ENCODE results near the gene ADCY5. TPM values are rescaled to one million over a fixed set of nuclear protein-coding genes. Genes with fewer than 3 reads are reported as not detected.

ADCY5 gene
- polyA plus RNA-seq, 3 donors, result not detected

GRCh38 chr3:123328851-123329635 lies 119.8 kb downstream of the ADCY5 start:
- no peak overlapping the region for H3K4me2 ChIP-seq (replicated peaks; ENCODE audit: extremely low read depth, low read length, poor library complexity, severe bottlenecking)
- no peak overlapping the region for H3K4me3 ChIP-seq (replicated peaks in 1 of 3; ENCODE audit: low read depth in 2 of 3, low read length in 3 of 3)
- H3K4me1 ChIP-seq (ENCODE audit: control insufficient read depth in 1 of 2, insufficient read depth in 2 of 2, low read length in 2 of 2), result no peaks in the 10 kb centered on the region
- Mint-ChIP-seq H3K27ac (no peak overlapping the region), H3K4me1 (no peaks in the 10 kb centered on the region), H3K36me3 (no peaks in the 10 kb centered on the region), H3K4me3 (no peak overlapping the region), H3K27me3 (ENCODE audit: low read depth in 3 of 3) (peaks cover 4 to 7% (median 5%) of the 10 kb centered on the region in 3 donors), H3K9me3 (no peaks in the 10 kb centered on the region)
- 44% methylated on average over 3 of the region's 13 CpGs for WGBS (ENCODE audit: insufficient coverage)
- no peaks in the 10 kb centered on the region for H3K79me2 ChIP-seq (ENCODE audit: insufficient read depth, low read length)
- DNase-seq, result peak; percentile 30 to 53 (median 52)
- intact Hi-C loops (cut with micrococcal nuclease), result loop anchor here (2.0 kb wide), 1 partner anchor 230 kb away; no protein-coding TSS in a partner anchor
- no peaks in the 10 kb centered on the region for H3K36me3 ChIP-seq (replicated peaks in 1 of 2; ENCODE audit: control insufficient read depth in 1 of 2, insufficient read depth in 2 of 2, low read length in 2 of 2)
- H2AFZ ChIP-seq (ENCODE audit: insufficient read depth, low read depth, low read length, poor library complexity, severe bottlenecking), result no peak overlapping the region
- no peaks in the 10 kb centered on the region for H3K9me3 ChIP-seq (replicated peaks in 1 of 2; ENCODE audit: control insufficient read depth in 1 of 2, insufficient read depth in 1 of 2, low read length in 2 of 2)
- H3K27me3 ChIP-seq (ENCODE audit: control insufficient read depth in 2 of 2, insufficient read depth in 2 of 2, low read length in 2 of 2), result no peaks in the 10 kb centered on the region
- no peaks in the 10 kb centered on the region for H4K20me1 ChIP-seq (ENCODE audit: insufficient read depth, low read length)
- H3K27ac ChIP-seq (ENCODE audit: low read depth in 1 of 2, low read length in 2 of 2), result no peak overlapping the region
- no peak overlapping the region for H3K9ac ChIP-seq (ENCODE audit: insufficient read depth, low read length, poor library complexity, severe bottlenecking)
- peak; percentile 90 for TF ChIP-seq CTCF (IDR thresholded peaks at IDR 0.05)

GRCh38 chr3:123327956-123328850 lies 120.7 kb downstream of the ADCY5 start:
- Histone ChIP-seq H3K27ac (ENCODE audit: low read depth in 1 of 2, low read length in 2 of 2) (no peak overlapping the region), H3K27me3 (ENCODE audit: control insufficient read depth in 2 of 2, insufficient read depth in 2 of 2, low read length in 2 of 2) (no peaks in the 10 kb centered on the region), H3K36me3 (replicated peaks in 1 of 2; ENCODE audit: control insufficient read depth in 1 of 2, insufficient read depth in 2 of 2, low read length in 2 of 2) (no peaks in the 10 kb centered on the region), H3K4me2 (replicated peaks; ENCODE audit: extremely low read depth, low read length, poor library complexity, severe bottlenecking) (no peak overlapping the region), H3K79me2 (ENCODE audit: insufficient read depth, low read length) (no peaks in the 10 kb centered on the region), H3K4me3 (replicated peaks in 1 of 3; ENCODE audit: low read depth in 2 of 3, low read length in 3 of 3) (no peak overlapping the region), H3K9ac (ENCODE audit: insufficient read depth, low read length, poor library complexity, severe bottlenecking) (no peak overlapping the region), H3K4me1 (ENCODE audit: control insufficient read depth in 1 of 2, insufficient read depth in 2 of 2, low read length in 2 of 2) (no peaks in the 10 kb centered on the region), H4K20me1 (ENCODE audit: insufficient read depth, low read length) (no peaks in the 10 kb centered on the region), H2AFZ (ENCODE audit: insufficient read depth, low read depth, low read length, poor library complexity, severe bottlenecking) (no peak overlapping the region), H3K9me3 (replicated peaks in 1 of 2; ENCODE audit: control insufficient read depth in 1 of 2, insufficient read depth in 1 of 2, low read length in 2 of 2) (no peaks in the 10 kb centered on the region)
- Mint-ChIP-seq H3K36me3 (no peaks in the 10 kb centered on the region), H3K27me3 (ENCODE audit: low read depth in 3 of 3) (peaks cover 4 to 7% (median 5%) of the 10 kb centered on the region in 3 donors), H3K4me3 (no peak overlapping the region), H3K4me1 (no peaks in the 10 kb centered on the region), H3K27ac (peak overlapping the region in 1 of 7 donors; percentile 62), H3K9me3 (no peaks in the 10 kb centered on the region)
- 79% methylated on average over 23 of the region's 25 CpGs for WGBS (ENCODE audit: insufficient coverage)
- intact Hi-C loops (cut with micrococcal nuclease), result loop anchor here (2.0 kb wide), 1 partner anchor 231 kb away; no protein-coding TSS in a partner anchor
- no peak for TF ChIP-seq CTCF (IDR thresholded peaks at IDR 0.05)
- no peak for DNase-seq

Data from CD14-positive monocyte (primary cell).